Measurements from ENCODE around the gene GADL1. TPM values are rescaled to one million over a fixed set of nuclear protein-coding genes. Genes with fewer than 3 reads are reported as not detected.

GADL1 gene
- polyA plus RNA-seq, 1 donor (not counting 4 experiments of a cell fraction or from before 2014, with no cell fraction given) = not detected

- Histone ChIP-seq H3K4me1 (ENCODE audit: control insufficient read depth, extremely low read depth, insufficient read depth, low read length) (no peaks in the 10 kb centered on the region), H3K27ac (ENCODE audit: control insufficient read depth, insufficient read depth, low read length) (no peak overlapping the region), H3K9me3 (ENCODE audit: control insufficient read depth, low read depth, low read length) (no peaks in the 10 kb centered on the region), H3K4me3 (ENCODE audit: control insufficient read depth in 2 of 3, extremely low read depth in 1 of 3, insufficient read depth in 2 of 3, low read depth in 1 of 3, low read length in 3 of 3) (no peak overlapping the region), H3K36me3 (ENCODE audit: control insufficient read depth in 2 of 2, extremely low read depth in 1 of 2, insufficient read depth in 2 of 2, low read length in 2 of 2) (no peaks in the 10 kb centered on the region), H4K20me1 (ENCODE audit: control insufficient read depth, extremely low read depth, insufficient read depth, low read length) (no peaks in the 10 kb centered on the region), H2AFZ (ENCODE audit: control insufficient read depth, low read length) (no peak overlapping the region), H3K4me2 (ENCODE audit: control insufficient read depth, extremely low read depth, insufficient read depth, low read depth, low read length) (no peak overlapping the region), H3K9me1 (ENCODE audit: control insufficient read depth, extremely low read depth, insufficient read depth, low read length) (no peaks in the 10 kb centered on the region), H3K27me3 (ENCODE audit: control insufficient read depth, extremely low read depth, insufficient read depth, low read length) (no peaks in the 10 kb centered on the region), H3K9ac (ENCODE audit: control insufficient read depth, extremely low read depth, insufficient read depth, low read length) (no peak overlapping the region), H3K79me2 (ENCODE audit: control insufficient read depth, insufficient read depth, low read length) (no peaks in the 10 kb centered on the region)
- TF ChIP-seq, protein P1, sequence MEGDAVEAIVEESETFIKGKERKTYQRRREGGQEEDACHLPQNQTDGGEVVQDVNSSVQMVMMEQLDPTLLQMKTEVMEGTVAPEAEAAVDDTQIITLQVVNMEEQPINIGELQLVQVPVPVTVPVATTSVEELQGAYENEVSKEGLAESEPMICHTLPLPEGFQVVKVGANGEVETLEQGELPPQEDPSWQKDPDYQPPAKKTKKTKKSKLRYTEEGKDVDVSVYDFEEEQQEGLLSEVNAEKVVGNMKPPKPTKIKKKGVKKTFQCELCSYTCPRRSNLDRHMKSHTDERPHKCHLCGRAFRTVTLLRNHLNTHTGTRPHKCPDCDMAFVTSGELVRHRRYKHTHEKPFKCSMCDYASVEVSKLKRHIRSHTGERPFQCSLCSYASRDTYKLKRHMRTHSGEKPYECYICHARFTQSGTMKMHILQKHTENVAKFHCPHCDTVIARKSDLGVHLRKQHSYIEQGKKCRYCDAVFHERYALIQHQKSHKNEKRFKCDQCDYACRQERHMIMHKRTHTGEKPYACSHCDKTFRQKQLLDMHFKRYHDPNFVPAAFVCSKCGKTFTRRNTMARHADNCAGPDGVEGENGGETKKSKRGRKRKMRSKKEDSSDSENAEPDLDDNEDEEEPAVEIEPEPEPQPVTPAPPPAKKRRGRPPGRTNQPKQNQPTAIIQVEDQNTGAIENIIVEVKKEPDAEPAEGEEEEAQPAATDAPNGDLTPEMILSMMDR (optimal IDR thresholded peaks at IDR 0.05 in 1 of 3, IDR thresholded peaks at IDR 0.05 in 1 of 3, conservative IDR thresholded peaks at IDR 0.05 in 1 of 3; ENCODE audit: extremely low read depth in 1 of 3, insufficient read depth in 2 of 3, low read length in 3 of 3) = no peak
- TF ChIP-seq EZH2 (IDR thresholded peaks at IDR 0.05; ENCODE audit: low read length) = no peak
- no peak for FAIRE-seq
- no peak for DNase-seq (ENCODE audit: low read depth, low spot score)
- dilution Hi-C loops (cut with MboI; ENCODE audit: extremely low pct_ligation_motif_present, low sequenced_read_pairs) = no loop called here
Observed at GRCh38 chr3:30871720-30872119, 22.7 kb downstream of the GADL1 start.

DNA sequence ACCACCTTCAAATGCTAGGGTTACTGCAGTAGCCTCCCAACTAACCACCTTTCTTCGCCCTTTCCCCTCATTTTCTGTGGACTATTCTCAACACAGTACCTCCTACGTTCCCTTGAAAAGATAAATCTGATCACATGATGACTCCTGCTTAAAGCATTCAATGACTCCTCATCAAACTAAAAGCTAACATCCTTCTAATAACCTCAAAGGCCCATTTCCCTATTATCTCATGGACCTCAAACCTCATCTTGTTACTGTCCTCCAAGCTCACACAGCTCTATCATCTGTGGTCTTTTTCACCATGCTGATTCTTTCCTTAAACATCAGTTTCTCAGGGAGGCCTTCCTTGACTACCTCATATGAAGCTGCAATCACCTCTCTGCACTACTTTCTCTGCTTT is 29.6 kb downstream of the GADL1 start:
- Histone ChIP-seq H3K36me3 (ENCODE audit: control insufficient read depth in 2 of 2, extremely low read depth in 1 of 2, insufficient read depth in 2 of 2, low read length in 2 of 2) (no peaks in the 10 kb centered on the region), H3K79me2 (ENCODE audit: control insufficient read depth, insufficient read depth, low read length) (no peaks in the 10 kb centered on the region), H3K9me1 (ENCODE audit: control insufficient read depth, extremely low read depth, insufficient read depth, low read length) (no peaks in the 10 kb centered on the region), H2AFZ (ENCODE audit: control insufficient read depth, low read length) (no peak overlapping the region), H3K9ac (ENCODE audit: control insufficient read depth, extremely low read depth, insufficient read depth, low read length) (no peak overlapping the region), H3K4me3 (ENCODE audit: control insufficient read depth in 2 of 3, extremely low read depth in 1 of 3, insufficient read depth in 2 of 3, low read depth in 1 of 3, low read length in 3 of 3) (no peak overlapping the region), H3K4me2 (ENCODE audit: control insufficient read depth, extremely low read depth, insufficient read depth, low read depth, low read length) (no peak overlapping the region), H3K9me3 (ENCODE audit: control insufficient read depth, low read depth, low read length) (no peaks in the 10 kb centered on the region), H3K4me1 (ENCODE audit: control insufficient read depth, extremely low read depth, insufficient read depth, low read length) (no peaks in the 10 kb centered on the region), H3K27ac (ENCODE audit: control insufficient read depth, insufficient read depth, low read length) (no peak overlapping the region), H4K20me1 (ENCODE audit: control insufficient read depth, extremely low read depth, insufficient read depth, low read length) (no peaks in the 10 kb centered on the region), H3K27me3 (ENCODE audit: control insufficient read depth, extremely low read depth, insufficient read depth, low read length) (peaks cover 5% of the 10 kb centered on the region)
- FAIRE-seq (no peak), DNase-seq (ENCODE audit: low read depth, low spot score) (no peak)
- no peak for TF ChIP-seq EZH2 (IDR thresholded peaks at IDR 0.05; ENCODE audit: low read length)
- dilution Hi-C loops (cut with MboI; ENCODE audit: extremely low pct_ligation_motif_present, low sequenced_read_pairs) = no loop called here

DNA sequence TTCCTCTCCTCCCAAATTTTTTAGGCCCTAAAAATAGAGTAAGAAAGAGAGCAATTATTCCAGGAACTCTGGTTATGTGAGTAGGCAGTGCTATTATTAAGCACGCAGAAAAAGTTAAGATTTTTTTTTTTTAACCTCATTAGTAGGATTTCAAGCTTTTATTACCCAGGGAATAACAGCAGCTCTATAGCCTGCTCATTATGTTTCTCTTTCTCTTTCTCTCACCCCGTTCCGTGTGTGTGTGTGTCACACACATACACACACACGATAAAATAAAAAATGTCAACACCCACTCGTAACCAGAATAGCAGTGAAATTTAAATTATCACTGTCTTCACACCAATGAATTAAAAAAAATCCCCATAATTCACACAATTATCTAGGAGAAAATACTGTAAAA is 30.3 kb downstream of the GADL1 start:
- Histone ChIP-seq H3K4me2 (ENCODE audit: control insufficient read depth, extremely low read depth, insufficient read depth, low read depth, low read length) (no peak overlapping the region), H3K4me1 (ENCODE audit: control insufficient read depth, extremely low read depth, insufficient read depth, low read length) (no peaks in the 10 kb centered on the region), H3K27me3 (ENCODE audit: control insufficient read depth, extremely low read depth, insufficient read depth, low read length) (peaks cover 5% of the 10 kb centered on the region), H3K79me2 (ENCODE audit: control insufficient read depth, insufficient read depth, low read length) (no peaks in the 10 kb centered on the region), H3K27ac (ENCODE audit: control insufficient read depth, insufficient read depth, low read length) (no peak overlapping the region), H3K9me1 (ENCODE audit: control insufficient read depth, extremely low read depth, insufficient read depth, low read length) (no peaks in the 10 kb centered on the region), H3K9ac (ENCODE audit: control insufficient read depth, extremely low read depth, insufficient read depth, low read length) (no peak overlapping the region), H3K36me3 (ENCODE audit: control insufficient read depth in 2 of 2, extremely low read depth in 1 of 2, insufficient read depth in 2 of 2, low read length in 2 of 2) (no peaks in the 10 kb centered on the region), H4K20me1 (ENCODE audit: control insufficient read depth, extremely low read depth, insufficient read depth, low read length) (no peaks in the 10 kb centered on the region), H3K4me3 (ENCODE audit: control insufficient read depth in 2 of 3, extremely low read depth in 1 of 3, insufficient read depth in 2 of 3, low read depth in 1 of 3, low read length in 3 of 3) (no peak overlapping the region), H2AFZ (ENCODE audit: control insufficient read depth, low read length) (no peak overlapping the region), H3K9me3 (ENCODE audit: control insufficient read depth, low read depth, low read length) (no peaks in the 10 kb centered on the region)
- dilution Hi-C loops (cut with MboI; ENCODE audit: extremely low pct_ligation_motif_present, low sequenced_read_pairs) = no loop called here
- DNase-seq (ENCODE audit: low read depth, low spot score) = no peak
- TF ChIP-seq, protein P1 (optimal IDR thresholded peaks at IDR 0.05 in 1 of 3, IDR thresholded peaks at IDR 0.05 in 1 of 3, conservative IDR thresholded peaks at IDR 0.05 in 1 of 3; ENCODE audit: extremely low read depth in 1 of 3, insufficient read depth in 2 of 3, low read length in 3 of 3) = no peak
- TF ChIP-seq EZH2 (IDR thresholded peaks at IDR 0.05; ENCODE audit: low read length) = no peak
- FAIRE-seq = no peak
